ENCODE results near the gene GGTA1. TPM values are rescaled to one million over a fixed set of nuclear protein-coding genes. Genes with fewer than 3 reads are reported as not detected.
"Not testable (repeated sequence)": the region's sequence is repeated elsewhere in the genome, so short reads cannot be mapped to it uniquely, and the experiment has no call there.

The GGTA1 gene
- total RNA-seq, 1 donor from 2014 or later: 2.0 TPM

DNA sequence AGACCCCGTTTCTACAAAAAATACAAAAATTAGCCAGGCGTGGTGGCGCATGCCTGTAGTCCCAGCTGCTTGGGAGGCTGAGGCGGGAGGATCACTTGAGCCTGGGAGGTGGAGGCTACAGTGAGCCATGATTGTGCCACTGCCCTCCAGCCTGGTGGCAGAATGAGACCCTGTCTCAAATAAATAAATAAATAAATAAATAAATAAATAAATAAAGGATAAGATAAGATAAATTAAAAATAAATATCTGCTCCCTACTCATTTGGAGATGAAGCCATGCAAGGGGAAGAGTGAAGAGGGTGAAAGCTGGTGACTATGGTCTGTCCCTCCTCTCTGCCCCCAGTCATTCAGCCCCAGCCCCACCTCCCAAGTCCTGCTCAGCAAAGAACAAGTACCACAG lies 41.2 kb downstream of the GGTA1 start:
- not testable (repeated sequence) for DNase-seq (ENCODE audit: low spot score)

DNA sequence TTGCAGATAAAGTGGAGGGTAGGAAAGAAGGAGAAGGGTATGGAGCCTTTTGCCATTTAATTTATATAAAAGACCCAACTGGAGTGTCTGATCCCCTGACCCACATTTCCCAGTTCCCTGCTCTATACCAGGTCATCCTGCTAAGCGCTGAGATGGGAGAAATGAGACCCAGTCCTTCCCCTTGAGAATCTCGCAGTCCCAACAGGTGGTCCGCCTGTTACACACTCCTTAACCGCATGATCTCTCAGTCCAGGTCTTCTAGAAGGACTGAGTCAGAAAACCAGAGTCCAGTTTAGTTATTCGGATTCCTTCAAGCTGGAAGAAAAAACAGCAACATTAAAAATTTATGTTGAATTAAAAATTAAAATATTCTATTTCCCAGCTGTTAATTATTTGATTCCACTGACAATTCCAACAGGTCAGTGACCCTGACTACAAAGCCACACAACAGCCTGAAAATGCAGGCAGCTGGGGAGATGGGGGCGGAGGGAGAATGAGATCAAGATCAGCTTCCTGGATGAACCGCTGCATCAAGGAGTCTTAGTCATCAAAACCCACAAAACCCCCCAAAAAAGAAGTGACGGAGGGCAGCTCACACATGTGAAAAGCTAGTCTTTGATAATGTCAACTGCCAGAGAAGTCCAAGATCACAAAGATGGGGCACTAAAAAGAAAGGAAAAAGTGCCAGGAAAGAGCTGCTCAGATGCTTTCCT lies 44.0 kb downstream of the GGTA1 start:
- no peak for DNase-seq (ENCODE audit: low spot score)

- no peak for DNase-seq (ENCODE audit: low spot score)
These were observed 44.7 kb downstream of the GGTA1 start for GRCh38 chr9:121454972-121455371.

DNA sequence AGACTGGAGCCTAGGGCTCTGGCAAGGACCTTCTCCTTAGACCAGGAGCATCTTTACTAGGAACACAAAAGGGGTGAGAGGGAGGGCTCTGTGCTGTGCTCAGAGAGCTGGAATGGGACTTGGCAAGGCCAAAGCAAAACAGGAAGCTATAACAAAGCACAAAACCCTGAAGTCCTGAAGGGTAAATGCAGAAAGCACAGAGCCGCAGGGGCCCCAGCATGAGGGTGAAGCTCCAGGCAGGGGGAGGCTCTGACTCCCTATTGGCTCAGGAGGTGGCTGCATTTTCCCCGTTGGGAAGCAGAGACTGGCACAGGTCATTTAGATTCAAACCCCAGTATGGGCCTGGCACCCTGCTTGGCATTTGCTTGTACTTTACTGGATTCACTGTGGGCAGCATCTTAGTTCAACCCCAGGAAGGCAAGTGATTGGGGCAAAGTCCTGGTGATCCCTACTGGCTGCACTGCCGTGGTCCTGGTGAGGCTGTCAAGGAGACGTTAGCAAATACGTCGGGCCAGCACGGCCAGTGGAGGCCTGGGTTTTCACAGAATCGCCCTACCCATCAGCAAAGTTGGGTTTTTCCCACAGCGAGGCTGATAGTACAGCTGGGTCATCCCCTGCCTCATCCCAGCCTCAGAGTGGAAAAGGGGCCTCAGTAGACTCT lies 46.3 kb downstream of the GGTA1 start:
- DNase-seq (ENCODE audit: low spot score): no peak

- no peak for DNase-seq (ENCODE audit: low spot score)
These were observed 47.6 kb downstream of the GGTA1 start for GRCh38 chr9:121452085-121452484.

- no peak for DNase-seq (ENCODE audit: low spot score)
These were observed 48.1 kb downstream of the GGTA1 start for GRCh38 chr9:121451586-121451985.

DNA sequence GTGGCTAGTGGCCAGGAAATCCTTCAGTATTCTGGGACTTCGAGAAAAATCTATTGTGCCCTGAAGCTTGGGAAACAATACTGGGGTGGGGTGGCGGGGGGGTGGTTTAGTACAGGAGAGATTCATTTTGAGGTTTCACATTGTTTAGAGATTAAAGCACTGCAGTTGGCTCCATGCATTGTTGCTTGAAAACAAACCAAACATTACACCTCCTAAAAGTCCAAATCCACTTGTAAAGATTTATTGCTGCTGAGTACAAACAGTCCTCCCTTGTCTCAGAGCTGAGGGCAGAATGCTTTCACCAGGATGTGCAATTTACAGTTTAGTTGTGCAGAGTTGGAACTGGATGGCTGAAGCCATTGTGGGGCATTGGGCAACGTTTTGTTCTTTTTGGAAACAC lies 49.4 kb downstream of the GGTA1 start:
- DNase-seq (ENCODE audit: low spot score): no peak

DNA sequence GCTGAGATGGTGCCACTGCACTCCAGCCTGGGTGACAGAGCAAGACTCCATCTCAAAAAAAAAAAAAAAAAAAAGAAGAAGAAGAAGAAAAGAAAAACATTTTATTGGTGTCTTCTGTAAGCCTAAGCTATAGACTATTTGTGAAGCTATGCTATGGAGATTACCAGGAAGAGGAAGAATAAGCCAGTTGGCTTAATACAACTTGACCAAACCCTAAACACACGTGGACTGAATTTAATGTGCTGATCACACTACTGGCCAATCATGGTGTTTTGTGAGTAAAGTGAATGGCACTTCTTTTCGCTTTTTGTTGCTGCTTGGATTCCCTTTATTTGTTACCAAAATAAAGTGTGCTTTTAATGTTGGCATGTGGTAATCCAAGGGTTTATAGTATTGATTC lies 49.9 kb downstream of the GGTA1 start:
- no peak for DNase-seq (ENCODE audit: low spot score)

GRCh38 chr9:121447321-121447834 lies 52.3 kb downstream of the GGTA1 start:
- DNase-seq (ENCODE audit: low spot score): no peak

GRCh38 chr9:121445986-121446385 lies 53.7 kb downstream of the GGTA1 start:
- DNase-seq (ENCODE audit: low spot score): no peak

GRCh38 chr9:121443981-121444380 lies 55.7 kb downstream of the GGTA1 start:
- DNase-seq (ENCODE audit: low spot score): no peak

GRCh38 chr9:121441165-121441564 lies 58.5 kb downstream of the GGTA1 start:
- no peak for DNase-seq (ENCODE audit: low spot score)

DNA sequence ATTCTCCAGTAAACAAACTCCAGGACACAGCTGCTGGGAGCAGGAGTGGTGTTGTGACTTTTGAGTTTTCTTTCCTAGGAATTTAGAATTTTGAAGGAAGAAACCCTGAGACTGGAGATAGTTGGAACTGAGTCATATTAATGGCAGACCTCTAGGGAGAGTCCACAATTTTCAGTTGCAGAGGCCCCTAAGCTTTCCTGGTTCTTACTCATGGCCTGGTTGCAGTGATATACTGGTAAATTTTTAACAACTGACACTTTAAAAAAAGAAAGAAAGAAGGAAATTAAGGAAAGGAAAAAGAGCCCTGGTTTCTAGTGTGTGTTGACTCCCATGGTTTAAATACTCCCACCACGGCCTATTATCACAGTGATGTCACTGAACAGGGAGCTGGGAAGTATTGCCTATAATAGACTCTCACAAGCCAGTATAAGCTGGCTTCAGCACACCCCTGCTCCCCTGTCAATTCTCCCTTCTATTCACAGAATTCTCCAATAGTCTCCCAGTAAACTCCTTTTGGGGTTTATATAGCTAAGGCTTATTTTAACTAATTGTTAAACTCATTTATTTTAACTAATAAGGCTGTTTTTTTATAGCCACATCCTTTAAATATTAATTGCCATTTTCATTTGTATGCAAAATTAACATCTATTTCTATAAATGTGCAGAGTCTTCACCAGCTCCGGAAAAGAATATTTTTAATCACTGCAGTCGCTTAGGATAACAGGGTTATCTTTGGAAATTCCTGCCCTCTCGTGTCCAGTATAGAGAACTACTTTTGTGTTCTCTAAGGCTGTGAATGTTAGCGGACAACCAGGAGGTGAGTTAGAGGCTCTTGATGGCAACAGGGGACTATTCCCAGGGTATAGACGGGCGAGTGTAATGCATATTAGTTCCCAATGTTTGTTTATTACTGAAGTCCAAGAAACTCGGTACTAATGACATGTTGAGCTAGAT lies 59.7 kb downstream of the GGTA1 start:
- DNase-seq (ENCODE audit: low spot score): no peak

DNA sequence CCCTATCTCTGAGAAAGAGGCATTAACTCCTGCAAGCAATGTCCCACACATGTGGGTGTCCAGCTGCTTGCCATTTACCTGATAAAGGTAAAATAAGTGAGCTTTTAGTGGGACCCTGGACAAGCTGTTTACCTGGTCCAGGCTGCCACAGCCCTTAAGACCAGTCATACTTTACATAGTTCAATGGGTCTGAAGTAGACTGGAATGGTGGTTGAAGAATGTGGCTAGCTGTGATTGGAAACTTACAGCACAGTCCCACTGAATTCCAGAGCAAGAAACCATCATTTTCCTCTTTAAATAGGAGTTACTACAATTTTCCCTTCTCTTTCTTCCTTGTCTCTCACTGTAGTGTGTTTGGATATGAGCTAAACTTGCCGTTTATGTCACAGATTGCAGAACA lies 60.6 kb downstream of the GGTA1 start:
- DNase-seq (ENCODE audit: low spot score): no peak

- DNase-seq (ENCODE audit: low spot score): no peak
These were observed 61.8 kb downstream of the GGTA1 start for GRCh38 chr9:121437891-121438290.

DNA sequence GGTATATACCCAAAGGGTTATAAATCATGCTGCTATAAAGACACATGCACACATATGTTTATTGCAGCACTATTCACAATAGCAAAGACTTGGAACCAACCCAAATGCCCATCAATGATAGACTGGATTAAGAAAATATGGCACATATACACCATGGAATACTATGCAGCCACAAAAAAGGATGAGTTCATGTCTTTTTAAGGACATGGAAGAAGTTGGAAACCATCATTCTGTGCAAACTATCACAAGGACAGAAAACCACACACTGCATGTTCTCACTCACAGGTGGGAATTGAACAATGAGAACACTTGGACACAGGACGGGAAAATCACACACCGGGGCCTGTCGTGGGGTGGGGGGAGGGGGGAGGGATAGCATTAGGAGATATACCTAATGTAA lies 62.6 kb downstream of the GGTA1 start:
- not testable (repeated sequence) for DNase-seq (ENCODE audit: low spot score)

GRCh38 chr9:121434969-121435368 lies 64.7 kb downstream of the GGTA1 start:
- no peak for DNase-seq (ENCODE audit: low spot score)

DNA sequence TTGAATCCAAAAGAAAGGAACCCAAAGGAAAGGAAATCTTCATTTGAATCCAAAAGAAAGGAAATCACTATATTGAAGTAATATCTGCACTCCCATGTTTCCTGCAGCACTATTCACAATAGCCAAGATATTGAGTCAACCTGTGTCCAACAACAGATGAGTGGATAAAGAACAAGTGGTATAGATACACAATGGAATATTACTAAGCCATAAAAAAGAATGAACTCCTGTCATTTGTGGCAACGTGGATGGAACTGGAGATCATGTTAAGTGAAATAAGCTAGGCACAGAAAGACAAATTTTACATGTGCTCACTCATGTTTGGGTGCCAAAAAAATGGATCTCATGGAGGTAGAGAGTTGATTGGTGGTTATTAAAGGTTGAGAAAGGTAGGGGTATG lies 71.7 kb downstream of the GGTA1 start:
- DNase-seq (ENCODE audit: low spot score): no peak

DNA sequence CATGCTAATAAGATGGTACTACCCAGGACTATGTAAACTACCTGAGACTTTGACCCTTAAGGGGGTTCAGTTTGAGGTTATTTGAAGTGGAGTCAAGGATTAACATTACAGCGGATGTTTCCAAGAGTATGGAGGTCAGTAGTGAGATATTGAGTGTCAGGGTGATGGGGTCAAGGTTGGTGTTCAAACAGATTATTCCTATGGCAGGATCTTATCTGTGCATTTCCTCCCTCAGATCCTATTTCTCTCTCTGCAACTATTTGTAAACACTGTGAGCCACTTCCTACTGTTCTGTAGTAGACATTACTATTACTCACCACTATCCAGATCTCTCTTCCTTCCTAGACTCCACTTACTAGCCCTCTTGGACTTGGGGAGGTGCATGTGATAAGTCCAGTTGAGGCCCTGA lies 75.6 kb downstream of the GGTA1 start:
- no peak for DNase-seq (ENCODE audit: low spot score)

DNA sequence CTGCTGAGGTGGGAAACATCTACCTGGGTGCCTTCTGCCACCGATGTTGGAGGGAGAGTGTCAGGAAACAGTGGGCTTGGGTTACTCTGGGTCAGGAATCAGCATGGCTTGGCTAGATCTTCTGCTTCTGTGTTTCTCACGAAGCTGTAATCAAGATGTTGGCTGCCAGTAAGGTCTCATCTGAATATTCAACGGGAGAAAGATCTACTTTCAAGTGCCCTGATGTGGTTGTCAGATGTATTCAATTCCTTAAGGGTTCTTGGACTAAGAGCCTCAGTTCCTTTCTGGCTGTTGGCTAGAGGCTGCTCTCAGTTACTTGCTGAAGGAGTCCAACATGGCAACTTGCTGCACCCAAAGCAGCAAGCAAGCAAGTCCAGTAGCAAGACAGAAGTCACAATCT lies 87.7 kb downstream of the GGTA1 start:
- DNase-seq (ENCODE audit: low spot score): no peak

- no peak for DNase-seq (ENCODE audit: low spot score)
These were observed 93.7 kb downstream of the GGTA1 start for GRCh38 chr9:121405899-121406298.

Data from ureter (tissue), 1 donor.